ENCODE data around the gene TRIP6. TPM values are rescaled to one million over a fixed set of nuclear protein-coding genes. Genes with fewer than 3 reads are reported as not detected.

Gene TRIP6
- total RNA-seq, 1 experiment from 2014 or later, result 75.5 TPM

DNA sequence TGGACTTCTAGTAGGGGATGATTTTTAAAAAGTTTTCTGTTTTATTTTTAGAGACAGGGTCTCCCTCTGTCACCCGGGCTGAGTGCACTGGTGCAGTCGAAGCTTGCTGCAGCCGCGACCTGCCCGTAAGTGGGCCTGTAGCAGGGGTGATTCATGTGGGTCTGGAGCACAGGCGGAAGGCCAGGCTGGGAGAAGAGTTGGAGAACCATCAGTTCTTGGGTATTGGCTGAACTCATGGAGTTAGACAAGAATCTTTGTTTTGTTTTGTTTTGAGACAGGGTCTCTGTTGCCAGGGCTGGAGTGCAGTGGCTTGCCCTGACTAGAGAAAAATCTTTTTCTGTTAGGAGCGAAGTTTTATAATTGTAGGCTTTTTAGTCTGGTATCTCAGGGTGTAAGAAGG lies 13.5 kb downstream of the TRIP6 start:
- H3K4me3 Mint-ChIP-seq (ENCODE audit: unreplicated experiment), result no peak overlapping the region

DNA sequence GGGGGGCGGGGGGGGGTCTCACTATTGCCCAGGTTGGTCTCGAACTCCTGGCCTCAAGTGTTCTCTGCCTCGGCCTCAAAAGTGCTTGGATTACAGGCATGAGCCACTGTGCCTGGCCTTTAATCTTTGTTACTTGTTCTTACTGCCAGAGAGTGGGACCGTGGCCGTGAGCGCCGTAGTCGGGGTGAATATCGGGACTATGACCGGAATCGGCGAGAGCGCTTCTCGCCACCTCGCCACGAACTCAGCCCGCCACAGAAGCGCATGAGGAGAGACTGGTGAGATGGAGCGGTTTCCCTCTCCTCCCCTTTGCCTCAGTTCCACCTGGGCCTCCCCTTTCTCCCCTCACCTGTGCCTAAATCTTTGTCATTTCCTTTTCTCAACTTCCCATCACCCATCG lies 13.9 kb downstream of the TRIP6 start:
- Mint-ChIP-seq H3K4me1 (ENCODE audit: low read depth, unreplicated experiment) (peaks cover 41% of the 10 kb centered on the region), H3K4me3 (ENCODE audit: unreplicated experiment) (no peak overlapping the region), H3K36me3 (ENCODE audit: insufficient read depth, unreplicated experiment) (peaks cover 99% of the 10 kb centered on the region), H3K27me3 (ENCODE audit: insufficient read depth, unreplicated experiment) (no peaks in the 10 kb centered on the region), H3K9me3 (ENCODE audit: unreplicated experiment) (no peaks in the 10 kb centered on the region), H3K27ac (ENCODE audit: unreplicated experiment) (no peak overlapping the region)
- TF ChIP-seq, protein P1, sequence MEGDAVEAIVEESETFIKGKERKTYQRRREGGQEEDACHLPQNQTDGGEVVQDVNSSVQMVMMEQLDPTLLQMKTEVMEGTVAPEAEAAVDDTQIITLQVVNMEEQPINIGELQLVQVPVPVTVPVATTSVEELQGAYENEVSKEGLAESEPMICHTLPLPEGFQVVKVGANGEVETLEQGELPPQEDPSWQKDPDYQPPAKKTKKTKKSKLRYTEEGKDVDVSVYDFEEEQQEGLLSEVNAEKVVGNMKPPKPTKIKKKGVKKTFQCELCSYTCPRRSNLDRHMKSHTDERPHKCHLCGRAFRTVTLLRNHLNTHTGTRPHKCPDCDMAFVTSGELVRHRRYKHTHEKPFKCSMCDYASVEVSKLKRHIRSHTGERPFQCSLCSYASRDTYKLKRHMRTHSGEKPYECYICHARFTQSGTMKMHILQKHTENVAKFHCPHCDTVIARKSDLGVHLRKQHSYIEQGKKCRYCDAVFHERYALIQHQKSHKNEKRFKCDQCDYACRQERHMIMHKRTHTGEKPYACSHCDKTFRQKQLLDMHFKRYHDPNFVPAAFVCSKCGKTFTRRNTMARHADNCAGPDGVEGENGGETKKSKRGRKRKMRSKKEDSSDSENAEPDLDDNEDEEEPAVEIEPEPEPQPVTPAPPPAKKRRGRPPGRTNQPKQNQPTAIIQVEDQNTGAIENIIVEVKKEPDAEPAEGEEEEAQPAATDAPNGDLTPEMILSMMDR (IDR thresholded peaks at IDR 0.05; ENCODE audit: insufficient read depth in 1 of 2, low read depth in 1 of 2, low read length in 1 of 2, severe bottlenecking in 1 of 2, unreplicated experiment in 1 of 2), result no peak
- Histone ChIP-seq H3K4me3 (ENCODE audit: low read depth, low read length) (no peak overlapping the region), H3K27me3 (replicated peaks; ENCODE audit: control insufficient read depth, insufficient read depth, low read length) (no peaks in the 10 kb centered on the region), H3K4me1 (peaks cover 9% of the 10 kb centered on the region; the same call in 1 of the 2 replicates), H3K36me3 (ENCODE audit: control insufficient read depth, insufficient read depth, low read length) (peaks cover 5% of the 10 kb centered on the region), H3K9me3 (no peaks in the 10 kb centered on the region)
- BruUV-seq (replicated peaks), result no TSS peak
- CTCF ChIA-PET, result no interaction called here
- POLR2A ChIA-PET, result no interaction called here
- intact Hi-C loops (cut with micrococcal nuclease; ENCODE audit: unreplicated experiment), result no loop called here
- DNase-seq, result no peak

More for the DNA sequence above, 13.5 kb downstream of the TRIP6 start:
- ChIA-PET CTCF (no interaction called here), POLR2A (no interaction called here)
- no peaks in the 10 kb centered on the region for H3K27me3 Mint-ChIP-seq (ENCODE audit: insufficient read depth, unreplicated experiment)
- H3K9me3 Mint-ChIP-seq (ENCODE audit: unreplicated experiment), result no peaks in the 10 kb centered on the region
- no TSS peak for BruUV-seq (replicated peaks)
- peaks cover 5% of the 10 kb centered on the region for H3K36me3 ChIP-seq (ENCODE audit: control insufficient read depth, insufficient read depth, low read length)
- DNase-seq, result no peak
- H3K36me3 Mint-ChIP-seq (ENCODE audit: insufficient read depth, unreplicated experiment), result peaks cover 97% of the 10 kb centered on the region
- H3K4me3 ChIP-seq (ENCODE audit: low read depth, low read length), result no peak overlapping the region
- H3K4me1 ChIP-seq, result peaks cover 13% of the 10 kb centered on the region; the same call in 1 of the 2 replicates
- no peaks in the 10 kb centered on the region for H3K9me3 ChIP-seq
- intact Hi-C loops (cut with micrococcal nuclease; ENCODE audit: unreplicated experiment), result no loop called here
- H3K27me3 ChIP-seq (replicated peaks; ENCODE audit: control insufficient read depth, insufficient read depth, low read length), result no peaks in the 10 kb centered on the region
- TF ChIP-seq, protein P1 (IDR thresholded peaks at IDR 0.05; ENCODE audit: insufficient read depth in 1 of 2, low read depth in 1 of 2, low read length in 1 of 2, severe bottlenecking in 1 of 2, unreplicated experiment in 1 of 2), result no peak
- H3K4me1 Mint-ChIP-seq (ENCODE audit: low read depth, unreplicated experiment), result peaks cover 38% of the 10 kb centered on the region
- no peak overlapping the region for H3K27ac Mint-ChIP-seq (ENCODE audit: unreplicated experiment)

DNA sequence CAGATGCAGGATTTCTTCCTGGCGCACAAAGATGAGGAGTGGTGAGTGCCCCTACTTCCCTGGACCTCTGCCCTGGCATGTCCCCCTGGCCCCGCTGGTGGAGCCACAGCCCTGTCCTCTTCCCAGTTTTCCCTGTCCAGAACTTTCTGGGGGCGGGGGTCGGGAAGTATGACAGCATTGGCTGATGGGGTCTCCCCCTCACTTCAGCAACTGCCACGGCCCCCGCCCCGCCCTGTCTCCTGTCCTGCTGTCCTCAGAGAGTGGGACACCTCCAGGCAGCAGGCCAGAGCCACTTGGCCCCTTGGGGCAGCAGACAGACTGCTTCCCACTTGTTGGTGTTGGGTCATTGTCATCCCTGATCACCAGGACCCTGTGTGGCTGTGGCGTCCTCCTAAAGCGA lies 15.0 kb downstream of the TRIP6 start:
- Histone ChIP-seq H3K4me3 (ENCODE audit: low read depth, low read length) (no peak overlapping the region), H3K9me3 (no peaks in the 10 kb centered on the region), H3K4me1 (peaks cover 3% of the 10 kb centered on the region; the same call in 1 of the 2 replicates), H3K36me3 (ENCODE audit: control insufficient read depth, insufficient read depth, low read length) (peaks cover 7% of the 10 kb centered on the region), H3K27me3 (replicated peaks; ENCODE audit: control insufficient read depth, insufficient read depth, low read length) (no peaks in the 10 kb centered on the region)
- BruUV-seq (replicated peaks), result no TSS peak
- Mint-ChIP-seq H3K27ac (ENCODE audit: unreplicated experiment) (no peak overlapping the region), H3K9me3 (ENCODE audit: unreplicated experiment) (no peaks in the 10 kb centered on the region), H3K27me3 (ENCODE audit: insufficient read depth, unreplicated experiment) (no peaks in the 10 kb centered on the region), H3K4me1 (ENCODE audit: low read depth, unreplicated experiment) (peaks cover 41% of the 10 kb centered on the region), H3K36me3 (ENCODE audit: insufficient read depth, unreplicated experiment) (peaks cover 99% of the 10 kb centered on the region), H3K4me3 (ENCODE audit: unreplicated experiment) (no peak overlapping the region)
- TF ChIP-seq, protein P1 (IDR thresholded peaks at IDR 0.05; ENCODE audit: insufficient read depth in 1 of 2, low read depth in 1 of 2, low read length in 1 of 2, severe bottlenecking in 1 of 2, unreplicated experiment in 1 of 2), result no peak
- no peak for DNase-seq
- ChIA-PET CTCF (no interaction called here), POLR2A (no interaction called here)
- intact Hi-C loops (cut with micrococcal nuclease; ENCODE audit: unreplicated experiment), result no loop called here
